Fibroblast of lung (primary cell): Measurements from ENCODE around the gene KCNC2.

Source experiments
- CTCF ChIP-seq, 2 donors: IDR thresholded peaks in 1 of 2; conservative IDR thresholded peaks in 1 of 2; 1 replicate in 1 of 2; 2 replicates in 1 of 2; pipeline ENCODE4 v1.5.1; 2011 to 2012; ENCODE audit warnings: low read length in 2 of 2, control low read depth in 1 of 2, inconsistent platforms in 1 of 2, low read depth in 1 of 2, mild to moderate bottlenecking in 1 of 2
- EZH2 ChIP-seq: IDR thresholded peaks from 2 replicates; pipeline ENCODE4 v1.5.1; 2012; ENCODE audit warnings: low read length, control low read depth, mild to moderate bottlenecking; ENCODE audit errors: missing control alignments

GRCh38 chr12:75205558-75205957 lies 4.1 kb downstream of the KCNC2 start:
- TF ChIP-seq CTCF (conservative IDR thresholded peaks at IDR 0.05 in 1 of 2, IDR thresholded peaks at IDR 0.05 in 1 of 2; ENCODE audit: low read depth in 1 of 2, low read length in 2 of 2) (no peak), EZH2 (no peak)
